Heart right ventricle (tissue), 16 donors: ENCODE results near the gene EML4. TPM values are rescaled to one million over a fixed set of nuclear protein-coding genes. Genes with fewer than 3 reads are reported as not detected.
"Not testable (repeated sequence)": the region's sequence is repeated elsewhere in the genome, so short reads cannot be mapped to it uniquely, and the experiment has no call there.

Experiments
- ATAC-seq, 8 donors: fragments of 200-7000 bp; cut with Tn5 transposase; one replicate each; pipeline ENCODE4 v1.9.1; 2020; ENCODE audit warnings: mild to moderate bottlenecking in 8 of 8, moderate library complexity in 8 of 8, moderate number of reproducible peaks in 1 of 8
- DNase-seq, 2 donors: peaks; one replicate each; pipeline ENCODE4 v3.0.0-alpha.2; 2020
- H3K27ac ChIP-seq, 10 donors: fragments of 200-600 bp; sonication (generic) in 2 of 10; one replicate each; pipeline versions ENCODE4 v1.5.0 to v1.8.0; 2020 to 2022; ENCODE audit warnings: mild to moderate bottlenecking in 3 of 10
- H3K27me3 ChIP-seq, 7 donors: fragments of 200-600 bp; one replicate each; pipeline ENCODE4 v1.8.0; 2021 to 2022; ENCODE audit warnings: mild to moderate bottlenecking in 2 of 7
- H3K36me3 ChIP-seq, 9 donors: fragments of 200-600 bp; sonication (generic) in 1 of 9; one replicate each; pipeline versions ENCODE4 v1.5.0 to v1.8.0; 2020 to 2022; ENCODE audit warnings: mild to moderate bottlenecking in 2 of 9
- H3K4me1 ChIP-seq, 9 donors: fragments of 200-600 bp; sonication (generic) in 1 of 9; one replicate each; pipeline versions ENCODE4 v1.5.0 to v1.8.0; 2020 to 2022; ENCODE audit warnings: mild to moderate bottlenecking in 4 of 9
- H3K4me3 ChIP-seq, 10 donors: fragments of 200-600 bp; sonication (generic) in 2 of 10; one replicate each; pipeline versions ENCODE4 v1.5.0 to v1.8.0; 2020 to 2022; ENCODE audit warnings: mild to moderate bottlenecking in 7 of 10, moderate library complexity in 2 of 10
- H3K9me3 ChIP-seq, 11 donors: fragments of 200-600 bp in 10 of 11; sonication (generic) in 2 of 11; one replicate each; pipeline versions ENCODE4 v1.5.0 to v1.8.0; 2013 to 2022; ENCODE audit warnings: mild to moderate bottlenecking in 2 of 11, control low read depth in 1 of 11, moderate library complexity in 1 of 11
- WGBS, 2 donors: extraction: QIAGEN DNeasy Blood & Tissue Kit; methylation state at CpG; one replicate each; pipeline ENCODE4 v1.1.7; 2013; ENCODE audit warnings: inconsistent platforms in 1 of 2; 5-methylcytosine and 5-hydroxymethylcytosine counted together
- intact Hi-C, 10 donors: fragments of 100-400 bp; cut with DNase I; formaldehyde crosslinking; loops; one replicate each; pipeline versions ENCODE4 v1.11.1 to v1.14.2; 2022
- polyA plus RNA-seq, 2 donors: library from polyadenylated mRNA; stranded (reverse); fragments of 200-250 nt; gene quantifications; one replicate each; pipeline ENCODE4 v1.2.3, GENCODE V29; 2013
- total RNA-seq, 10 donors: library from RNA; stranded (reverse); fragmentation: NEBNext Ultra II Directional in 3 of 10; extraction: Animal tissue kit (Norgen Biotek cat#: 25700) in 3 of 10; gene quantifications; one replicate each; pipeline versions ENCODE4 v1.2.1 to v1.2.4, GENCODE V29; 2021 to 2023
- TF ChIP-seq, protein P1 (sequence below), 9 donors: fragments of 200-600 bp; sonication (generic) in 2 of 9; IDR thresholded peaks; one replicate each; pipeline versions ENCODE4 v1.5.0 to v1.8.0; 2021 to 2022; ENCODE audit warnings: antibody characterized with exemption in 9 of 9, mild to moderate bottlenecking in 5 of 9, moderate library complexity in 1 of 9
- donor health status: Arrhythmogenic right ventricular cardiomyopathy.
- donor health status: ischemic (EF 13 %, LVEDD 7.1; RV severe dilation, severe dysfunction).
- donor health status: healthy with polysubstance abuse.
- donor health status: DM: no; HTN: yes; CAD: no.
- donor health status: DM: no; HTN: no; CAD: no.
- donor health status: ischemic (EF 25% LVEDD 6.9; RV normal size, moderate dysfunction).
- donor health status: ischemic (EF 25% LVEDD 5.7; RV mildly dilated, moderate dysfunction).
- donor health status: healthy.
- donor health status: DM: yes; HTN: yes; CAD: no.
- donor health status: Ischemic cardiomyopathy.
- donor health status: ischemic (EF 35%, LVEDD 5.7; RV mildly dilated, moderate dysfunction).
- donor health status: nonischemic (EF 11% LVEDD 7.7; RV severe dilation, severe dysfunction).
- donor health status: DM: yes; HTN: yes; CAD: no.
- donor health status: PGD.
- donor health status: ischemic (EF 29% LVEDD 5.4; RV normal size, mild dysfunction).
- donor health status: nonischemic (EF 23%, LVEDD 6.1; RV moderate dilation, normal function).

Gene EML4
- total and polyA plus RNA-seq, 12 donors, result 2.9 to 17.2 (median 5.8) TPM

- WGBS, 2 donors, result 44 to 53% methylated on average over 10 of the region's 10 CpGs
- Histone ChIP-seq H3K27me3 (peaks cover 0 to 9% (median 0%) of the 10 kb centered on the region in 7 donors), H3K4me1 (peaks cover 0 to 71% (median 13%) of the 10 kb centered on the region in 9 donors), H3K27ac (peak overlapping the region in 1 of 10 donors; percentile 75), H3K9me3 (peaks cover 0 to 10% (median 0%) of the 10 kb centered on the region in 11 donors), H3K4me3 (no peak overlapping the region), H3K36me3 (no peaks in the 10 kb centered on the region)
- intact Hi-C loops, result no loop called here
- TF ChIP-seq, protein P1, sequence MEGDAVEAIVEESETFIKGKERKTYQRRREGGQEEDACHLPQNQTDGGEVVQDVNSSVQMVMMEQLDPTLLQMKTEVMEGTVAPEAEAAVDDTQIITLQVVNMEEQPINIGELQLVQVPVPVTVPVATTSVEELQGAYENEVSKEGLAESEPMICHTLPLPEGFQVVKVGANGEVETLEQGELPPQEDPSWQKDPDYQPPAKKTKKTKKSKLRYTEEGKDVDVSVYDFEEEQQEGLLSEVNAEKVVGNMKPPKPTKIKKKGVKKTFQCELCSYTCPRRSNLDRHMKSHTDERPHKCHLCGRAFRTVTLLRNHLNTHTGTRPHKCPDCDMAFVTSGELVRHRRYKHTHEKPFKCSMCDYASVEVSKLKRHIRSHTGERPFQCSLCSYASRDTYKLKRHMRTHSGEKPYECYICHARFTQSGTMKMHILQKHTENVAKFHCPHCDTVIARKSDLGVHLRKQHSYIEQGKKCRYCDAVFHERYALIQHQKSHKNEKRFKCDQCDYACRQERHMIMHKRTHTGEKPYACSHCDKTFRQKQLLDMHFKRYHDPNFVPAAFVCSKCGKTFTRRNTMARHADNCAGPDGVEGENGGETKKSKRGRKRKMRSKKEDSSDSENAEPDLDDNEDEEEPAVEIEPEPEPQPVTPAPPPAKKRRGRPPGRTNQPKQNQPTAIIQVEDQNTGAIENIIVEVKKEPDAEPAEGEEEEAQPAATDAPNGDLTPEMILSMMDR (IDR thresholded peaks at IDR 0.05), result no peak
- DNase-seq (no peak), ATAC-seq (peak in 7 of 8 donors; percentile 62 to 88 (median 76))
These were observed 43.1 kb upstream of the EML4 start for GRCh38 chr2:42125841-42126594.

GRCh38 chr2:42126873-42127272 lies 42.3 kb upstream of the EML4 start:
- Histone ChIP-seq H3K4me1 (peaks cover 0 to 77% (median 18%) of the 10 kb centered on the region in 9 donors), H3K27ac (peak overlapping the region in 1 of 10 donors; percentile 61)
- DNase-seq, ATAC-seq, intact Hi-C loops, H3K9me3 ChIP-seq, H3K27me3 ChIP-seq, H3K4me3 ChIP-seq, H3K36me3 ChIP-seq: not testable (repeated sequence)
- WGBS, 2 donors, result 93 to 95% methylated on average over 10 of the region's 10 CpGs

DNA sequence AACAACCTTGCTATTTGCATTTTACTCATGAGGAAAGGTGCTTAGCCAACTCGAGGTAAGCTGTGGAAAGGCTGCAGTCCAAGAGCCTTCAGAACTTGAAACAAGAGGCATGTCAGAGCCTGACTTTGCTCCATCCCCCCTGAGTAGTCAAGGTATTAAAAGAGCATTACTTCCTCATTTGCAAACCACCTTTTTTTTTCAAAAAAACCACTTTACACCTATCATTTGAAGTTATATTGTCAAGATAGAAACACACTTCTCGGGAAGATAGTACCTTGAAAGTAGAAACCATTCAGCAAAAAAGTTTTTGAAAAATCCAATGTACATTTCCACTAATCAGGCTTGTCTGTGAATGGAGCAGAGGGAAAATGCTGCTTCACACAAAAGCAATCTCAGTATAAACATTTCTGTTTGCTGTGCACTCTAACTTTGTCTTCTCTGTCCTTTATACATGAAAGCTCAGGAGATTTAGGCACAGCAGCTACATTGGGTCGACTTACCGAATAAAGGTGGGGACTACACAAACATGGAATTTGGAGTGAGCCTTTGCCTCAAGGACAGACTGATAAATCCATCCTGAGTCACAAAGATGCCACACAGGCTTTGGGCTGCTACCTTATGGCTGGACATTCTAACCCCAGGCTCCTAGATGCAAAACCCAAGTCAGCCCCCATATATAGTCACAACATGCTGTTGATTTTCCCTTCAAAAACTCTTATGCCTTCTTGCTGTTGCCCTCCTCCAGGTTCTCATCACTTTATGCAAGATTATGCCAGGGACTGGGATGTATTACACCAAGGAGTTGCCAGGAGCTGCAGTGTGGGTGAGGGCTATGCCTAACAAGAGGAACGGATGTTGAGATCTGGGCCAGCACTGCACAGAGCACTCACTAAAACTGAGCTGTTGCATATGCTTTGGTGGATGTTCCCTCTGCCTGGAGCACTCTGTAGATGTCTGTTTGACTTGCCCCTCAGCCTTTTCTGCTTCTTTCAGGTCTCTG lies 41.4 kb upstream of the EML4 start:
- DNase-seq, result no peak
- Histone ChIP-seq H3K27me3 (peaks cover 0 to 9% (median 0%) of the 10 kb centered on the region in 7 donors), H3K9me3 (no peaks in the 10 kb centered on the region), H3K36me3 (no peaks in the 10 kb centered on the region), H3K4me1 (peaks cover 5 to 85% (median 26%) of the 10 kb centered on the region in 9 donors), H3K27ac (peak overlapping the region in 1 of 10 donors; percentile 61), H3K4me3 (no peak overlapping the region)
- ATAC-seq, result no peak
- TF ChIP-seq, protein P1 (IDR thresholded peaks at IDR 0.05), result no peak
- WGBS, 2 donors, result 77 to 82% methylated on average over 5 of the region's 5 CpGs
- intact Hi-C loops, result no loop called here

GRCh38 chr2:42128721-42129486 lies 40.2 kb upstream of the EML4 start:
- Histone ChIP-seq H3K4me3 (no peak overlapping the region), H3K27ac (peak overlapping the region in 1 of 10 donors; percentile 61), H3K27me3 (peaks cover 0 to 9% (median 0%) of the 10 kb centered on the region in 7 donors), H3K36me3 (no peaks in the 10 kb centered on the region), H3K9me3 (no peaks in the 10 kb centered on the region), H3K4me1 (peaks cover 5 to 88% (median 38%) of the 10 kb centered on the region in 9 donors)
- no peak for ATAC-seq
- intact Hi-C loops, result no loop called here
- DNase-seq, result no peak
- TF ChIP-seq, protein P1 (IDR thresholded peaks at IDR 0.05), result no peak
- WGBS, 2 donors, result 60 to 68% methylated on average over 7 of the region's 7 CpGs
